Breast epithelium (tissue), 3 donors: ENCODE measurements around the gene CHRDL1.

ENCODE experiments used
- CTCF ChIP-seq, 3 donors: fragments of 450-650 bp; IDR thresholded peaks; one replicate each; pipeline ENCODE4 v1.5.1; 2016 to 2017; ENCODE audit warnings: antibody characterized with exemption in 3 of 3, mild to moderate bottlenecking in 3 of 3, moderate library complexity in 3 of 3
- POLR2A ChIP-seq: fragments of 450-650 bp; IDR thresholded peaks from one replicate; pipeline ENCODE4 v1.6.1; 2016; ENCODE audit warnings: antibody characterized with exemption, mild to moderate bottlenecking, moderate library complexity

- TF ChIP-seq POLR2A (no peak), CTCF (IDR thresholded peaks at IDR 0.05) (no peak)
Observed at GRCh38 chrX:110759785-110760184, 35.8 kb downstream of the CHRDL1 start.
